GM21619 (cell line): Measurements from ENCODE around the gene NUB1.
"Not testable (repeated sequence)": the region's sequence is repeated elsewhere in the genome, so short reads cannot be mapped to it uniquely, and the experiment has no call there.

Experiments used
- ATAC-seq: cut with Tn5 transposase; IDR thresholded peaks from one replicate; pipeline ENCODE4 v1.9.1; 2021; ENCODE audit not compliant: unreplicated experiment

The NUB1 gene

GRCh38 chr7:151341357-151342101 is at the start of gene NUB1:
Gene NUB1, plus strand, starts transcription at chr7:151341812. Its CDS starts 3,538 bp downstream, at chr7:151345350.
- ATAC-seq, result peak; percentile 44

GRCh38 chr7:151292850-151293249 is 48.8 kb upstream of the NUB1 start:
- ATAC-seq, result no peak

- no peak for ATAC-seq
Observed at GRCh38 chr7:151296202-151296992, 45.2 kb upstream of the NUB1 start.

GRCh38 chr7:151298765-151299164 is 42.8 kb upstream of the NUB1 start:
- no peak for ATAC-seq

- ATAC-seq, result no peak
Observed at GRCh38 chr7:151299530-151299929, 42.1 kb upstream of the NUB1 start.

GRCh38 chr7:151299940-151300645 is 41.5 kb upstream of the NUB1 start:
- no peak for ATAC-seq

- no peak for ATAC-seq
Observed at GRCh38 chr7:151301471-151302462, 39.8 kb upstream of the NUB1 start.

- not testable (repeated sequence) for ATAC-seq
Observed at GRCh38 chr7:151304251-151304650, 37.4 kb upstream of the NUB1 start.

GRCh38 chr7:151304856-151305255 is 36.8 kb upstream of the NUB1 start:
- no peak for ATAC-seq

GRCh38 chr7:151306374-151306773 is 35.2 kb upstream of the NUB1 start:
- ATAC-seq, result no peak

- no peak for ATAC-seq
Observed at GRCh38 chr7:151306860-151307259, 34.8 kb upstream of the NUB1 start.

- no peak for ATAC-seq
Observed at GRCh38 chr7:151307536-151307935, 34.1 kb upstream of the NUB1 start.

GRCh38 chr7:151308256-151308655 is 33.4 kb upstream of the NUB1 start:
- no peak for ATAC-seq

GRCh38 chr7:151308791-151309190 is 32.8 kb upstream of the NUB1 start:
- no peak for ATAC-seq

GRCh38 chr7:151309311-151309710 is 32.3 kb upstream of the NUB1 start:
- no peak for ATAC-seq

GRCh38 chr7:151310578-151310977 is 31.0 kb upstream of the NUB1 start:
- no peak for ATAC-seq

- ATAC-seq, result no peak
Observed at GRCh38 chr7:151311294-151311864, 30.2 kb upstream of the NUB1 start.

- no peak for ATAC-seq
Observed at GRCh38 chr7:151312356-151312755, 29.3 kb upstream of the NUB1 start.

- no peak for ATAC-seq
Observed at GRCh38 chr7:151312831-151313809, 28.5 kb upstream of the NUB1 start.
